Tibial nerve (tissue), 4 donors: Measurements from ENCODE around the gene PLXNB1. TPM values are rescaled to one million over a fixed set of nuclear protein-coding genes. Genes with fewer than 3 reads are reported as not detected.

ENCODE experiments used
- DNase-seq, 2 donors: peaks; one replicate each; pipeline ENCODE4 v3.0.0-alpha.2; 2019; ENCODE audit warnings: low spot score in 2 of 2
- H3K27ac ChIP-seq, 4 donors: fragments of 200-600 bp; sonication (generic) in 3 of 4; one replicate each; pipeline ENCODE4 v1.5.1; 2017 to 2019; ENCODE audit warnings: mild to moderate bottlenecking in 1 of 4
- H3K27me3 ChIP-seq, 2 donors: fragments of 200-600 bp; sonication (generic) in 1 of 2; one replicate each; pipeline versions ENCODE4 v1.5.1 to v1.6.0; 2017 to 2019
- H3K36me3 ChIP-seq, 3 donors: fragments of 200-600 bp; sonication (generic); one replicate each; pipeline ENCODE4 v1.5.1; 2018 to 2019
- H3K4me1 ChIP-seq, 4 donors: fragments of 200-600 bp; sonication (generic) in 3 of 4; one replicate each; pipeline ENCODE4 v1.5.1; 2017 to 2019
- H3K4me3 ChIP-seq, 4 donors: fragments of 200-600 bp; sonication (generic) in 3 of 4; one replicate each; pipeline ENCODE4 v1.5.1; 2017 to 2019; ENCODE audit warnings: mild to moderate bottlenecking in 1 of 4, moderate library complexity in 1 of 4
- H3K9me3 ChIP-seq, 4 donors: fragments of 200-600 bp; sonication (generic) in 3 of 4; one replicate each; pipeline ENCODE4 v1.5.1; 2017 to 2019
- CTCF ChIP-seq, 5 experiments: fragments of 200-600 bp in 3 of 5; fragments of 450-650 bp in 2 of 5; sonication (generic) in 3 of 5; IDR thresholded peaks; one replicate each; pipeline ENCODE4 v1.5.1; 2016 to 2019; ENCODE audit warnings: antibody characterized with exemption in 5 of 5, mild to moderate bottlenecking in 3 of 5, moderate library complexity in 2 of 5
- EP300 ChIP-seq, 2 donors: sonication (generic); formaldehyde crosslinking; IDR thresholded peaks; one replicate each; pipeline ENCODE4 v1.6.1; 2017; ENCODE audit warnings: antibody characterized with exemption in 2 of 2, mild to moderate bottlenecking in 1 of 2
- POLR2A ChIP-seq, 2 donors: fragments of 450-650 bp; IDR thresholded peaks; one replicate each; pipeline ENCODE4 v1.6.1; 2017; ENCODE audit warnings: antibody characterized with exemption in 2 of 2, mild to moderate bottlenecking in 2 of 2, moderate library complexity in 2 of 2
- WGBS, 2 donors: methylation state at CpG; one replicate each; pipeline ENCODE4 v1.1.5; 2018; 5-methylcytosine and 5-hydroxymethylcytosine counted together
- total RNA-seq, 4 donors: library from RNA; depleted of rRNA; stranded (reverse); fragments of >200 nt; gene quantifications; one replicate each; pipeline ENCODE4 v1.1.0, GENCODE V29; 2016

Gene PLXNB1
- total RNA-seq, 4 donors from 2014 or later: 216 to 379 (median 339) TPM

DNA sequence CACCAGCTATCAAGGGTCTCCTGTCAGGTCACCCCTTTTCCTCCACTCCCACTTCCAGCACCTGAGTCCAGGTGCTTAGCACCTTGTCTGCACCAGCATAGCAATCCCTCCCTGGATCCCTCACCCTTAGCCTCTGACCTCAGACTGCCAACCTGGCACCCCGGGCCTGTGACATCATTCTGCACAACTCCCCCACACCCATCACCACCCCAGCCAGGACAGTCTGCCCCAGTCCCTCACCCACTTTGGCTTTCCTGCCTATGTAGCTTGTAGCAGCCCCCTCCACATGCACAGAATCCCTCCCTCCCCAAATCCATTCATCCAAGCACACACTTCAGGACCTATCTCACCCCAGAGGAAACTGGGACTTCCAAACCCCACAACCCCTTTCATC is 819 bp upstream of the PLXNB1 start:
- Histone ChIP-seq H3K36me3 (peaks cover 0 to 17% (median 4%) of the 10 kb centered on the region in 3 donors), H3K4me3 (no peak overlapping the region), H3K4me1 (peaks cover 0 to 86% (median 40%) of the 10 kb centered on the region in 4 donors), H3K27ac (peak overlapping the region; percentile 95 to 98 (median 96)), H3K9me3 (no peaks in the 10 kb centered on the region), H3K27me3 (no peaks in the 10 kb centered on the region)
- no peak for DNase-seq
- WGBS, 2 donors: 90 to 93% methylated on average over 1 of the region's 1 CpG
- TF ChIP-seq EP300 (IDR thresholded peaks at IDR 0.05) (no peak), CTCF (IDR thresholded peaks at IDR 0.05) (no peak), POLR2A (IDR thresholded peaks at IDR 0.05) (no peak)

GRCh38 chr3:48429317-48429959 is 448 bp downstream of the PLXNB1 start:
- no peak for DNase-seq

GRCh38 chr3:48428572-48429316 is 1.1 kb downstream of the PLXNB1 start:
- Histone ChIP-seq H3K4me3 (peak overlapping the region; percentile 74 to 87 (median 80)), H3K4me1 (peaks cover 0 to 87% (median 44%) of the 10 kb centered on the region in 4 donors), H3K9me3 (no peaks in the 10 kb centered on the region), H3K27ac (peak overlapping the region; percentile 95 to 98 (median 96)), H3K27me3 (no peaks in the 10 kb centered on the region), H3K36me3 (peaks cover 0 to 19% (median 4%) of the 10 kb centered on the region in 3 donors)
- 5 to 20% methylated on average over 7 to 33 of the region's 60 CpGs for WGBS, 2 donors
- TF ChIP-seq POLR2A (IDR thresholded peaks at IDR 0.05) (peak; percentile 46 to 76), CTCF (IDR thresholded peaks at IDR 0.05) (no peak), EP300 (IDR thresholded peaks at IDR 0.05) (peak in 1 of 2 donors; percentile 69)
- DNase-seq: peak in 1 of 2 donors; percentile 57

More at GRCh38 chr3:48429317-48429959, 448 bp downstream of the PLXNB1 start:
- Histone ChIP-seq H3K4me1 (peaks cover 0 to 87% (median 43%) of the 10 kb centered on the region in 4 donors), H3K36me3 (peaks cover 0 to 17% (median 4%) of the 10 kb centered on the region in 3 donors), H3K27me3 (no peaks in the 10 kb centered on the region), H3K27ac (peak overlapping the region; percentile 95 to 98 (median 96)), H3K9me3 (no peaks in the 10 kb centered on the region), H3K4me3 (peak overlapping the region; percentile 74 to 87 (median 80))
- TF ChIP-seq EP300 (IDR thresholded peaks at IDR 0.05) (no peak), POLR2A (IDR thresholded peaks at IDR 0.05) (peak in 1 of 2 donors; percentile 19), CTCF (IDR thresholded peaks at IDR 0.05) (peak in 2 of 5 experiments; percentile 19 to 25)
- WGBS, 2 donors: 0 to 1% methylated on average over 21 to 22 of the region's 86 CpGs

DNA sequence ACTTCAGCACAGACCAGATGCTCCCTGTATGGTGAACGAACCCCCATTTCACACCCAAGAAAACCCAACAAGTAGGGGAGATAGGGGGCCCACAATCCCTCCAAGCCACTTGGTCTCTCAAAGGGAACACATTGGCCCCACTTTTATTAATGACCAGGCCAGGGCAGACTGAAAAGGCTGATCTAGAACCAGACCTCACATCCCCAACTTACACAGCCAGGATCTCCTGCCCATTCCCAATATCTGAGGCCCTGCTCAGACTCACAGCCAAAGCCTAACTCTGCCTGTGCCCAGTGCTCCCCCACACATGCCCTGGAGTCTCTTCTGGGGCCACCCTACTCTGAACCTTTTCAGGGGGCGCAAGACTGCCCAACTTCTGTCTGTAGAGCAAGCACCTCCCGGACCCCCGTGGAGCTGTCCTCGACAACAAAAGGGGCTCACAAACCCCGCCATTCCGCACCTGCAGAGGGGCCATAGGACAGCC is 1.8 kb downstream of the PLXNB1 start:
- Histone ChIP-seq H3K27me3 (no peaks in the 10 kb centered on the region), H3K36me3 (peaks cover 0 to 21% (median 7%) of the 10 kb centered on the region in 3 donors), H3K9me3 (no peaks in the 10 kb centered on the region), H3K27ac (peak overlapping the region; percentile 95 to 98 (median 96)), H3K4me3 (peak overlapping the region; percentile 74 to 87 (median 80)), H3K4me1 (peaks cover 0 to 89% (median 44%) of the 10 kb centered on the region in 4 donors)
- TF ChIP-seq CTCF (IDR thresholded peaks at IDR 0.05) (no peak), POLR2A (IDR thresholded peaks at IDR 0.05) (no peak), EP300 (IDR thresholded peaks at IDR 0.05) (no peak)
- no peak for DNase-seq
- 79 to 81% methylated on average over 4 to 7 of the region's 7 CpGs for WGBS, 2 donors
